Chondrocyte (in vitro differentiated cells): ENCODE data around the gene BCL11B. TPM values are rescaled to one million over a fixed set of nuclear protein-coding genes. Genes with fewer than 3 reads are reported as not detected.

ENCODE experiments used
- DNase-seq: peaks from one replicate; pipeline ENCODE4 v3.0.0; 2021; ENCODE audit warnings: mixed read lengths, low spot score
- H3K27ac Mint-ChIP-seq: one replicate; pipeline ENCODE4 v1.8.0; 2021; ENCODE audit warnings: mild to moderate bottlenecking, moderate library complexity, mixed read lengths; ENCODE audit not compliant: unreplicated experiment
- H3K27me3 Mint-ChIP-seq: 2 replicates; pipeline ENCODE4 v1.8.0; 2021; ENCODE audit warnings: low read depth, mixed read lengths
- H3K36me3 Mint-ChIP-seq: 2 replicates; pipeline ENCODE4 v1.8.0; 2021; ENCODE audit warnings: low read depth, mixed read lengths
- H3K4me1 Mint-ChIP-seq: 2 replicates; pipeline ENCODE4 v1.8.0; 2021; ENCODE audit warnings: low read depth, mild to moderate bottlenecking, mixed read lengths
- H3K4me3 Mint-ChIP-seq: one replicate; pipeline ENCODE4 v1.8.0; 2021; ENCODE audit warnings: mild to moderate bottlenecking, moderate library complexity, mixed read lengths; ENCODE audit not compliant: unreplicated experiment
- H3K9me3 Mint-ChIP-seq: 2 replicates; pipeline ENCODE4 v1.8.0; 2021; ENCODE audit warnings: low read depth, mixed read lengths
- total RNA-seq: library from RNA; stranded (reverse); gene quantifications from 3 replicates; pipeline ENCODE4 v1.2.1, GENCODE V29; 2021
- TF ChIP-seq, protein P1 (sequence below): fragments of 200-600 bp; sonication (generic); IDR thresholded peaks from 2 replicates; pipeline ENCODE4 v1.5.0; 2021; ENCODE audit warnings: antibody characterized with exemption, mild to moderate bottlenecking, moderate library complexity

BCL11B gene
- total RNA-seq, 1 donor from 2014 or later, result 0.17 TPM

DNA sequence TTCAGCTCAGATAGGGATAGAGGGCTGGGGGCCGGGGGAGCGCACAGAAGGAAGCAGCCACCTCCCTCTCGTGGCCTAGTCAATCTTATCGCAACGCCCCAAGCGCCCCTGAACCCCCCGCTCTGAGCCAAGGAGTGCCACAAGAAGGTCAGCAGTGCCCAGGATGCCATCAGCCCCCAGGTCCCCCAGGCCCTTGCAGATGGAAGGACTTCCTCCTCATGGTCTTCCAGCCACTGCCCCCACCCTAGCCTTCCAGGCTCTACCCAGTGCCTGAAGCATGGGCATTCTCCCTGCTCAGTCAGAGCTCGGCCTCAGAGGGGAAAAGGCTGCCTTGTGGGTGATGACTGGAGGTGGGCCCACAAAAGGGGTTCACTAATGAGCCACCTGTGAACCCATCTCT is 68.2 kb downstream of the BCL11B start:
- no peak for DNase-seq
- TF ChIP-seq, protein P1, sequence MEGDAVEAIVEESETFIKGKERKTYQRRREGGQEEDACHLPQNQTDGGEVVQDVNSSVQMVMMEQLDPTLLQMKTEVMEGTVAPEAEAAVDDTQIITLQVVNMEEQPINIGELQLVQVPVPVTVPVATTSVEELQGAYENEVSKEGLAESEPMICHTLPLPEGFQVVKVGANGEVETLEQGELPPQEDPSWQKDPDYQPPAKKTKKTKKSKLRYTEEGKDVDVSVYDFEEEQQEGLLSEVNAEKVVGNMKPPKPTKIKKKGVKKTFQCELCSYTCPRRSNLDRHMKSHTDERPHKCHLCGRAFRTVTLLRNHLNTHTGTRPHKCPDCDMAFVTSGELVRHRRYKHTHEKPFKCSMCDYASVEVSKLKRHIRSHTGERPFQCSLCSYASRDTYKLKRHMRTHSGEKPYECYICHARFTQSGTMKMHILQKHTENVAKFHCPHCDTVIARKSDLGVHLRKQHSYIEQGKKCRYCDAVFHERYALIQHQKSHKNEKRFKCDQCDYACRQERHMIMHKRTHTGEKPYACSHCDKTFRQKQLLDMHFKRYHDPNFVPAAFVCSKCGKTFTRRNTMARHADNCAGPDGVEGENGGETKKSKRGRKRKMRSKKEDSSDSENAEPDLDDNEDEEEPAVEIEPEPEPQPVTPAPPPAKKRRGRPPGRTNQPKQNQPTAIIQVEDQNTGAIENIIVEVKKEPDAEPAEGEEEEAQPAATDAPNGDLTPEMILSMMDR, result no peak
- H3K27ac Mint-ChIP-seq, result no peak overlapping the region
- H3K36me3 Mint-ChIP-seq, result no peaks in the 10 kb centered on the region
- H3K9me3 Mint-ChIP-seq, result no peaks in the 10 kb centered on the region
- H3K4me1 Mint-ChIP-seq, result no peaks in the 10 kb centered on the region
- no peak overlapping the region for H3K4me3 Mint-ChIP-seq
- peaks cover 70% of the 10 kb centered on the region for H3K27me3 Mint-ChIP-seq

DNA sequence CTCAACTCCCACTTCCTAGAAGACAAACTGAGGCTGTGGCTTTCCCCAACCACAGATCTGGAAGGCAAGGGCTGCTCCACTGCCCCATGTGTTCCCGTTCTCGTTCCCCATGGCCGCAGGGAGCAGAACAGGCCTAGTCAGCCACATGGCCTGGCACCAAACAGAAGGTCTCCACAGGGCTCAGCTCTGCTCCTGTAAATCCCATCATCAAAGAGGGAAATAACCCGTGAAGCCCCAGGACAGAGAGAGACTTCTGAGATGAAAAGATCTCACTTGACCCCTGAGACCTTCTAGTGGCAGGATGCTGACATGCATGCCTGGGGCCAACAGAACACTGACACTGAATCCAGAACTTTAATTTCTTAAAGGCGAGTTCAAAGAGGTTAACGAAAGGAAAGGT is 68.9 kb downstream of the BCL11B start:
- TF ChIP-seq, protein P1, result no peak
- H3K36me3 Mint-ChIP-seq, result no peaks in the 10 kb centered on the region
- H3K4me1 Mint-ChIP-seq, result no peaks in the 10 kb centered on the region
- no peak overlapping the region for H3K4me3 Mint-ChIP-seq
- H3K27ac Mint-ChIP-seq, result no peak overlapping the region
- no peaks in the 10 kb centered on the region for H3K9me3 Mint-ChIP-seq
- no peak for DNase-seq
- peaks cover 74% of the 10 kb centered on the region for H3K27me3 Mint-ChIP-seq

DNA sequence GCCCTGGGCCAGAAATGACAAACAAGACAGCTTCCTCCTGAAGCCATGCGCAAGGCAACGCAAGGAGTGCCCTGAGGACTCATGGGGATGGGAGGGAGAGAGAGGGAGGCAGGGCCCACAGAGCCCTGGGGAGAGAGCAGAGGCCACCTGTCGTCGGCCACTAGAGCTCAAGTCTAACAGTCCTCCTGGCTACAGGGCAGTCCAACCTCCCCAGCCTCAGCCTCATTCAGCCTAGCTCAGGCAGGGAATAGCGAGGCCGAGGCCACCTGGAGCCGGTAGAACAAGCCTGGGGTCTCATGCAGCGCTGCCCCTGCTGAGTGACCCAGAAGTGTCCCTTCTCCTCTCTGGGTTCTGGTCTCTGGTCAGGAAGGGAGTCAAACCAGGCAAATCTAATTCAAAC is 69.5 kb downstream of the BCL11B start:
- Mint-ChIP-seq H3K27me3 (peaks cover 74% of the 10 kb centered on the region), H3K4me3 (no peak overlapping the region), H3K4me1 (no peaks in the 10 kb centered on the region), H3K9me3 (no peaks in the 10 kb centered on the region), H3K27ac (no peak overlapping the region), H3K36me3 (no peaks in the 10 kb centered on the region)
- TF ChIP-seq, protein P1, result no peak
- DNase-seq, result no peak

DNA sequence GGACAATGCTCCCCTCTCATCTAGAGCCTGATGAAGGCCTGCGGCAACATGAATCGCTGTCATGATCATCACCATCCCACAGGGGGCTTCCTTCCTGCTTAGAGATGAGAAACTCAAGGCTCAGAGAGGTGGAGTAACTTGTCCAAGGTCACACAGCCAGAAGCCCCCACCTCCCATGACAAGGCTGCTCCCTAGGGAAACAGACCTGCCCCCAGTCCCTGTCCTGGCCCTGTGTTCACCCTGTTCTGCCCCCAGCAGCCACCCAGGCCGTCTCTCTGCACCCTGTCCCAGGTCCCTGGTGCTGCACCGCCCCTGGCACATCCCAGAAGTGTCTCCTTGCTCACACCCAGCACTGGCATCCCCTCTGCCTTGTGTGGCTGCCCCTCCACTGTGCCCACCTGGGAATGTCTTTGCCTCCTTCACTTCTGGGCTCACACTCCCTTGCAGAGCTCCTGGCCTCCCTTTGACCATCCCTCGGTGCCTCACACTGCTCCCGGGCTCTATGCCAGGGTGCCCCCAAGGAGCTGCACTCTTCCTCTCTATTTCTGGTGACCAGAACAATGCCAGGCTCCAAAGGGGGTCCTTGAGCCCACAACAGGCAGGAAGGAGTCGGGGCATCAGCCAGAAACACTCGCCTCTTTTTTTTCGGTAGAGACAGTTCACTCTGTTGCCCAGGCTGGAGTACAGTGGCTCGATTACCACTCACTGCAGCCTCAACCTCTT is 70.5 kb downstream of the BCL11B start:
- no peak overlapping the region for H3K27ac Mint-ChIP-seq

DNA sequence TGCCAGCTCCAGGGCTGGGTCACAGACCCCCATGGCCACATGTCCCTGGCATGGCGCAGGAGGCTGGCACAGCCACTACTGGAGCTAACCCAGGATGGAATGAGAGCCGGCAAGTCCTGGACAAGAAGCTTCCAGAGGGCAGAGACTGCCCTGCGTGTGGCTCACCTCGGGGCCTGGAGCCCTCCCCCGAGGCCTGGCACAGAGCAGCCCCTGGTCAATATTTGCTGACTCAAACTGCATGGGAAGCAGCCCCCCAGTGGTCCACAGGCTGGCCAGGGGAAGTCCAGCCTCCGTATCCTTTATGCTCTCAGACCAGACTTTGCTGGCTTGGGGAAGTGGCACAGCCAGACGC is 71.4 kb downstream of the BCL11B start:
- DNase-seq, result no peak
- H3K4me1 Mint-ChIP-seq, result no peaks in the 10 kb centered on the region
- no peaks in the 10 kb centered on the region for H3K9me3 Mint-ChIP-seq
- TF ChIP-seq, protein P1, result no peak
- no peak overlapping the region for H3K27ac Mint-ChIP-seq
- no peaks in the 10 kb centered on the region for H3K36me3 Mint-ChIP-seq
- H3K4me3 Mint-ChIP-seq, result no peak overlapping the region
- H3K27me3 Mint-ChIP-seq, result peaks cover 65% of the 10 kb centered on the region

More for the DNA sequence above, 70.5 kb downstream of the BCL11B start:
- H3K36me3 Mint-ChIP-seq, result no peaks in the 10 kb centered on the region
- no peak overlapping the region for H3K4me3 Mint-ChIP-seq
- TF ChIP-seq, protein P1, result no peak
- no peaks in the 10 kb centered on the region for H3K9me3 Mint-ChIP-seq
- H3K27me3 Mint-ChIP-seq, result peaks cover 70% of the 10 kb centered on the region
- H3K4me1 Mint-ChIP-seq, result no peaks in the 10 kb centered on the region
- no peak for DNase-seq
